Keratinocyte (primary cell): ENCODE measurements around the gene CACNA1F.

Experiments used
- EZH2 ChIP-seq: IDR thresholded peaks from one replicate; pipeline ENCODE4 v1.6.1; 2012; ENCODE audit warnings: inconsistent platforms, mild to moderate bottlenecking, low read length, moderate library complexity
- TF ChIP-seq, protein P1 (sequence below), 3 experiments: IDR thresholded peaks in 1 of 3; conservative IDR thresholded peaks in 1 of 3; optimal IDR thresholded peaks in 1 of 3; 2 replicates in 2 of 3; 3 replicates in 1 of 3; pipeline versions ENCODE3 to v1.5.1; 2011; ENCODE audit warnings: low read length in 3 of 3, mild to moderate bottlenecking in 3 of 3, moderate library complexity in 2 of 3, control low read depth in 1 of 3, inconsistent platforms in 1 of 3; ENCODE audit not compliant: insufficient read depth in 2 of 3; ENCODE audit errors: extremely low read depth in 1 of 3

DNA sequence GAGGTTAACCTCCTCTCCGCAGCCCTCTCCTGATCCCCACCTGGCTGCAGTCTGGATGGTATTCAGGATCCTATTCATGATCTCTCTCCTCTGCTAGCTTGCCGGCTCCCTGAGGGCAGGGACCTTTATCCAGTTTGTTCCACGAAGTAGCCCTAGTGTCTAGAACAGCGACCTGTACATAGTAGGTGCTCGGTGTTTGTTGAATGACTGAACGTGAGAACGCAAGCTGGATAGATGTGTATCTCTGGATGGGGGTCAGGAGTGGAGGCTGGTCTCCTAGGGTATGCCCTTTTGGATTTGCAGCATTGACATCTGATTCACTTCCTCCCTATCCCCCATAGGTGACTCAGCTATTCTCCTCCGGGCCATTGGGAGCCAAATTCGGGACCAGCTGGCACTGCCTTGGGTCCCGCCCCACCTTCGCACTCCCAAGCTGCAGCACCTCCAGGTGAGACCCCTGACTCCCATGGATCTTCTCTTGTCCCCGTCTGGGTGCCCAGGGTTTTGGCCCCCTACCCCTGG, 9.5 kb upstream of the CACNA1F start:
- TF ChIP-seq, protein P1, sequence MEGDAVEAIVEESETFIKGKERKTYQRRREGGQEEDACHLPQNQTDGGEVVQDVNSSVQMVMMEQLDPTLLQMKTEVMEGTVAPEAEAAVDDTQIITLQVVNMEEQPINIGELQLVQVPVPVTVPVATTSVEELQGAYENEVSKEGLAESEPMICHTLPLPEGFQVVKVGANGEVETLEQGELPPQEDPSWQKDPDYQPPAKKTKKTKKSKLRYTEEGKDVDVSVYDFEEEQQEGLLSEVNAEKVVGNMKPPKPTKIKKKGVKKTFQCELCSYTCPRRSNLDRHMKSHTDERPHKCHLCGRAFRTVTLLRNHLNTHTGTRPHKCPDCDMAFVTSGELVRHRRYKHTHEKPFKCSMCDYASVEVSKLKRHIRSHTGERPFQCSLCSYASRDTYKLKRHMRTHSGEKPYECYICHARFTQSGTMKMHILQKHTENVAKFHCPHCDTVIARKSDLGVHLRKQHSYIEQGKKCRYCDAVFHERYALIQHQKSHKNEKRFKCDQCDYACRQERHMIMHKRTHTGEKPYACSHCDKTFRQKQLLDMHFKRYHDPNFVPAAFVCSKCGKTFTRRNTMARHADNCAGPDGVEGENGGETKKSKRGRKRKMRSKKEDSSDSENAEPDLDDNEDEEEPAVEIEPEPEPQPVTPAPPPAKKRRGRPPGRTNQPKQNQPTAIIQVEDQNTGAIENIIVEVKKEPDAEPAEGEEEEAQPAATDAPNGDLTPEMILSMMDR (optimal IDR thresholded peaks at IDR 0.05 in 1 of 3, IDR thresholded peaks at IDR 0.05 in 1 of 3, conservative IDR thresholded peaks at IDR 0.05 in 1 of 3; ENCODE audit: extremely low read depth in 1 of 3, insufficient read depth in 2 of 3, low read length in 3 of 3), result no peak
- TF ChIP-seq EZH2, result no peak
